HL-60 (cell line): Measurements from ENCODE around the gene FBN1.

Experiments used
- DNase-seq, 2 experiments: peaks; one replicate each; pipeline ENCODE4 v3.0.0-alpha.2; 2010 to 2020; ENCODE audit warnings: low read depth in 1 of 2, low spot score in 1 of 2
- H3K27ac ChIP-seq: fragments of 250-450 bp; sonication (Bioruptor Pico); replicated peaks from 2 replicates; pipeline ENCODE4 v1.5.1; 2020; ENCODE audit warnings: mild to moderate bottlenecking, moderate library complexity
- H3K27me3 ChIP-seq: fragments of 250-450 bp; sonication (Bioruptor Pico); 2 replicates; pipeline ENCODE4 v1.5.1; 2021; ENCODE audit warnings: mild to moderate bottlenecking, moderate library complexity; ENCODE audit not compliant: insufficient read depth, poor library complexity, severe bottlenecking
- H3K4me3 ChIP-seq: replicated peaks from 2 replicates; pipeline ENCODE4 v1.5.1; 2011; ENCODE audit warnings: mild to moderate bottlenecking, control low read depth, low read length; ENCODE audit not compliant: insufficient read depth
- CTCF ChIP-seq: IDR thresholded peaks from one replicate; pipeline ENCODE4 v1.5.1; 2011; ENCODE audit warnings: low read length, control low read depth, inconsistent platforms; ENCODE audit not compliant: insufficient read depth
- POLR2AphosphoS5 ChIP-seq: IDR thresholded peaks from 2 replicates; pipeline ENCODE4 v1.6.1; 2012; ENCODE audit warnings: low read depth
- REST ChIP-seq: IDR thresholded peaks from 2 replicates; pipeline ENCODE4 v1.6.1; 2012; ENCODE audit warnings: low read depth; ENCODE audit not compliant: insufficient replicate concordance

The FBN1 gene

GRCh38 chr15:48361685-48362084, 283.8 kb downstream of the FBN1 start:
- H3K27ac ChIP-seq: no peak overlapping the region
- no peak overlapping the region for H3K4me3 ChIP-seq
- no peaks in the 10 kb centered on the region for H3K27me3 ChIP-seq
- TF ChIP-seq CTCF (no peak), REST (no peak), POLR2AphosphoS5 (no peak)
- DNase-seq: no peak

GRCh38 chr15:48360841-48361240, 284.7 kb downstream of the FBN1 start:
- TF ChIP-seq CTCF: no peak
- no peak for TF ChIP-seq REST
- TF ChIP-seq POLR2AphosphoS5: no peak
- Histone ChIP-seq H3K4me3 (no peak overlapping the region), H3K27me3 (no peaks in the 10 kb centered on the region), H3K27ac (no peak overlapping the region)
- DNase-seq: no peak
